HEK293 (cell line): ENCODE results near the gene MYORG.
"Not testable (repeated sequence)": the region's sequence is repeated elsewhere in the genome, so short reads cannot be mapped to it uniquely, and the experiment has no call there.

Experiments
- ZBTB10 ChIP-seq: fragments of 450-650 bp; formaldehyde crosslinking; IDR thresholded peaks from 2 replicates; pipeline ENCODE4 v1.5.1; 2016; ENCODE audit warnings: missing biosample characterization, missing genetic modification characterization
- ZNF510 ChIP-seq: fragments of 450-650 bp; formaldehyde crosslinking; IDR thresholded peaks from 2 replicates; pipeline ENCODE4 v1.5.1; 2018; ENCODE audit warnings: mild to moderate bottlenecking, missing genetic modification characterization, missing biosample characterization; ENCODE audit not compliant: insufficient replicate concordance
- ZNF530 ChIP-seq: fragments of 450-650 bp; formaldehyde crosslinking; IDR thresholded peaks from 2 replicates; pipeline ENCODE4 v1.5.1; 2016; ENCODE audit warnings: low read depth, missing biosample characterization, missing genetic modification characterization
- ZNF837 ChIP-seq: fragments of 450-650 bp; formaldehyde crosslinking; IDR thresholded peaks from 2 replicates; pipeline ENCODE4 v1.5.1; 2016; ENCODE audit warnings: missing biosample characterization, missing genetic modification characterization
- TF ChIP-seq, protein P1 (sequence below): fragments of 450-650 bp; formaldehyde crosslinking; IDR thresholded peaks from 2 replicates; pipeline ENCODE4 v1.5.1; 2016; ENCODE audit warnings: missing biosample characterization, missing genetic modification characterization
- TF ChIP-seq, protein P2 (sequence below): fragments of 450-650 bp; formaldehyde crosslinking; IDR thresholded peaks from 2 replicates; pipeline ENCODE4 v1.5.1; 2016; ENCODE audit warnings: missing biosample characterization, missing genetic modification characterization

DNA sequence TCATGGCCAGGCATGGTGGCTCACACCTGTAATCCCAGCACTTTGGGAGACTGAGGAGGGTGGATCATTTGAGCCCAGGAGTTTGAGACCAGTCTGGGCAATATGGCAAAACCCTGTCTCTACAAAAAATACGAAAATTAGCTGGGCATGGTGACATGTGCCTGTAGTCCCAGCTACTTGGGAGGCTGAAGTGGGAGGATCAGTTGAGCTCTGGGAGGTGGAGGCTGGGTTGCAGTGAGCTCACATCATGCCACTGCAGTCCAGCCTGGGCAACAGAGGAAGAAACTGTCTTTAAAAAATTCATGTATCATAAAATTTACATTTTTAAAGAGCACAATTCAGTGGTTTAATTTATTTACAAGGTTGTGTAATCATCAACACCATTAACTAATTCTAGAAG lies 23.7 kb downstream of the MYORG start:
- TF ChIP-seq ZNF510, ZBTB10, ZNF530, ZNF837 (tag by site-specific recombination): not testable (repeated sequence)
- TF ChIP-seq, protein P1, sequence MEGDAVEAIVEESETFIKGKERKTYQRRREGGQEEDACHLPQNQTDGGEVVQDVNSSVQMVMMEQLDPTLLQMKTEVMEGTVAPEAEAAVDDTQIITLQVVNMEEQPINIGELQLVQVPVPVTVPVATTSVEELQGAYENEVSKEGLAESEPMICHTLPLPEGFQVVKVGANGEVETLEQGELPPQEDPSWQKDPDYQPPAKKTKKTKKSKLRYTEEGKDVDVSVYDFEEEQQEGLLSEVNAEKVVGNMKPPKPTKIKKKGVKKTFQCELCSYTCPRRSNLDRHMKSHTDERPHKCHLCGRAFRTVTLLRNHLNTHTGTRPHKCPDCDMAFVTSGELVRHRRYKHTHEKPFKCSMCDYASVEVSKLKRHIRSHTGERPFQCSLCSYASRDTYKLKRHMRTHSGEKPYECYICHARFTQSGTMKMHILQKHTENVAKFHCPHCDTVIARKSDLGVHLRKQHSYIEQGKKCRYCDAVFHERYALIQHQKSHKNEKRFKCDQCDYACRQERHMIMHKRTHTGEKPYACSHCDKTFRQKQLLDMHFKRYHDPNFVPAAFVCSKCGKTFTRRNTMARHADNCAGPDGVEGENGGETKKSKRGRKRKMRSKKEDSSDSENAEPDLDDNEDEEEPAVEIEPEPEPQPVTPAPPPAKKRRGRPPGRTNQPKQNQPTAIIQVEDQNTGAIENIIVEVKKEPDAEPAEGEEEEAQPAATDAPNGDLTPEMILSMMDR = not testable (repeated sequence)
- TF ChIP-seq, protein P2, sequence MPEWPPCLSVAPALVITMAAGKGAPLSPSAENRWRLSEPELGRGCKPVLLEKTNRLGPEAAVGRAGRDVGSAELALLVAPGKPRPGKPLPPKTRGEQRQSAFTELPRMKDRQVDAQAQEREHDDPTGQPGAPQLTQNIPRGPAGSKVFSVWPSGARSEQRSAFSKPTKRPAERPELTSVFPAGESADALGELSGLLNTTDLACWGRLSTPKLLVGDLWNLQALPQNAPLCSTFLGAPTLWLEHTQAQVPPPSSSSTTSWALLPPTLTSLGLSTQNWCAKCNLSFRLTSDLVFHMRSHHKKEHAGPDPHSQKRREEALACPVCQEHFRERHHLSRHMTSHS (tag by site-specific recombination) = not testable (repeated sequence)
